GM19324 (cell line): ENCODE measurements around the gene ACADVL.

ENCODE experiments used
- ATAC-seq: cut with Tn5 transposase; IDR thresholded peaks from one replicate; pipeline ENCODE4 v1.9.1; 2021; ENCODE audit warnings: mild to moderate bottlenecking, moderate library complexity; ENCODE audit not compliant: unreplicated experiment, low FRiP score

Gene ACADVL

GRCh38 chr17:7191069-7191468, 28.7 kb upstream of the ACADVL start:
- no peak for ATAC-seq

- no peak for ATAC-seq
Observed at GRCh38 chr17:7191571-7192270, 28.0 kb upstream of the ACADVL start.

GRCh38 chr17:7192271-7192937, 27.3 kb upstream of the ACADVL start:
- no peak for ATAC-seq

GRCh38 chr17:7195971-7196370, 23.8 kb upstream of the ACADVL start:
- ATAC-seq = no peak

GRCh38 chr17:7196651-7197401, 22.9 kb upstream of the ACADVL start:
- ATAC-seq = no peak

- no peak for ATAC-seq
Observed at GRCh38 chr17:7203391-7203790, 16.3 kb upstream of the ACADVL start.

GRCh38 chr17:7204336-7204735, 15.4 kb upstream of the ACADVL start:
- no peak for ATAC-seq

- peak; percentile 75 for ATAC-seq
Observed at GRCh38 chr17:7204828-7205461, 14.8 kb upstream of the ACADVL start.

GRCh38 chr17:7205561-7205960, 14.2 kb upstream of the ACADVL start:
- no peak for ATAC-seq

GRCh38 chr17:7207120-7208001, 12.4 kb upstream of the ACADVL start:
- no peak for ATAC-seq

- no peak for ATAC-seq
Observed at GRCh38 chr17:7208027-7208571, 11.6 kb upstream of the ACADVL start.

- ATAC-seq = no peak
Observed at GRCh38 chr17:7208754-7209460, 10.8 kb upstream of the ACADVL start.

GRCh38 chr17:7211491-7212273, 8.1 kb upstream of the ACADVL start:
- no peak for ATAC-seq

- no peak for ATAC-seq
Observed at GRCh38 chr17:7213895-7214299, 5.8 kb upstream of the ACADVL start.

- ATAC-seq = peak; percentile 83
Observed at GRCh38 chr17:7214300-7215135, 5.2 kb upstream of the ACADVL start.

- ATAC-seq = no peak
Observed at GRCh38 chr17:7215136-7215638, 4.6 kb upstream of the ACADVL start.

- no peak for ATAC-seq
Observed at GRCh38 chr17:7215652-7216180, 4.0 kb upstream of the ACADVL start.
